Stimulated activated CD8-positive, alpha-beta memory T cell treated with anti-CD3 and anti-CD28 coated beads, Interleukin-4, amount 100 ng/mL, for 48 hours (primary cell): Measurements from ENCODE around the gene FAM118B.
"Not testable (repeated sequence)": the region's sequence is repeated elsewhere in the genome, so short reads cannot be mapped to it uniquely, and the experiment has no call there.

ENCODE experiments used
- DNase-seq: peaks from one replicate; pipeline ENCODE4 v3.0.0-alpha.2; 2020

Gene FAM118B

DNA sequence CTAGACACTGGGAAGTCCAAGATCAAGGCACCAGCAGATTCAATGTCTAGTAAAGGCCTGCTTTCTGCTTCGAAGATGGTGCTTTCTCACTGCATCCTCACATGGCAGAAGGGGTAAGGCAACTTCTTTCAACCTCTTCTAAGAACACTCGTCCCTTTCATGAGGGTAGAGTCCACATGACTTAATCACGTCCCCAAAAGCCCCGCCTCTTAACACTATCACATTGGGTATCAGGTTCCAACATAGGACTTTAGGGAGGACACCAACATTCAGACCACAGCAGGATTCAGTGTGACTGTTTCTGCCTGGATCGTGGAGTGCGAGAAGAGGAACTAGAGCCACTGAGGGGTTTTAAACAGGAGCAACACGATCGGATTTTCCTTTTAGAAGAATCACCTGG, 67.6 kb downstream of the FAM118B start:
- DNase-seq: no peak

DNA sequence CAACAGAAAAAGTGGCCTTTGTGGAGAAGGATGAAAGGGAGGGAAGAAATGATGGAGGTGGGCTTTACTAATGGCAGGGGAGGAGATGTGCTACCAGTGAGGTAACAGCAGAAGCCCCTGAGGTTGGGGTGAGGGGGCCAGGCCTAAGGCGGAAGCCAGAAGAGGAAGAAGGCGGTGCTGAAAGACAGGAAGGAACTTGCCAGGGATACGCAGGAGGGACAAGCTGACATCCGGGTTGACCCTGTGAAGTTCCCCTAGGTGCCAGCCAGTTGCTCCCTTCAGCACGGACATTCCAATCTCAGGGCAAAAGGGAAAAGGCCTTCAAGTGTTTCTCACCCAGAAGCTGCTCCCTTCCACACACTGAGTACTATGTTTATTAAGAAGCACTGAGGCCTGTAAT, 69.0 kb downstream of the FAM118B start:
- no peak for DNase-seq

DNA sequence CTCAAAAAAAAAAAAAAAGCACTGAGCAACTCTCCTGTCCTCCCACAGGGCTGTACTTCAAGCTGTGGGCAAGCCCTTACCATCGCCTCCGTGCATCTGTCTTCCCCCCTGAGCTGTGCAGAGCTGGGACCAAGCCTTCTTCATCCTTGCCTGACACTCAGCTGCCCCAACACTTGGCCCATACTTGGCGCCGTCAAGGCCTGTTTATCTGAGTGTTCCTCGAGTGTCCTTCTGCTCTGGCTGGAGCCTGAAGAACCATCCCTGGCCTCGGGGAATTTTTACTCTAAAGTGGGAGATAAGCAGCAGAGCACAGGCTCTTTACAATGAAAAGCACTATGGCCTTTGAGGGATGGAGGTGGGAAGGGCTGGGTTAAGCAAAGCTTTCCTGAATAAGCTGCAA, 69.7 kb downstream of the FAM118B start:
- DNase-seq: no peak

DNA sequence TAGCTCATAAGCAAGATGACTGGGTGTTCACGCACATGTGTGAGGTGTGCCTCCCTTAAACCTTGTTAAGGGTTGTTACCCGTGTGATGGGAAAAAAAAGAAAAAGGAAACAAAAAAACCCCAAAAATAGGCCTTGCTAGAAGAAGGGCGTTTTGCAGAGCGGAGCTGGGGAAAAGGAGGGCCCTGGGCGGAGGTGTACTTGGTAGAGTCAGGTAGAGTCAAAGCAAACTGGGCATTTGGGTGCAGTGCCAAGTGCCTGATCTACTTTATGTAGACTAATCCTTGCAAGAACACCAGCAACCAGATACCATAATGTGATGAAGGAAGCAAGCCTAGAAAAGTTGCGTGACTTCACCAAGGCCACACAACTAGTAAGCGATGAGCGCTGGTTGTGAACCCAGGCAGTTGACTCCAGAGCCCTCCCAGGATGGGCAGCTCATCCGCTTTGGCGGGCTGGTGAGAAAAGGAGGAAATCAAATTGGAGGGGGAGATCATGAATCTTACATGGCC, 70.1 kb downstream of the FAM118B start:
- no peak for DNase-seq

DNA sequence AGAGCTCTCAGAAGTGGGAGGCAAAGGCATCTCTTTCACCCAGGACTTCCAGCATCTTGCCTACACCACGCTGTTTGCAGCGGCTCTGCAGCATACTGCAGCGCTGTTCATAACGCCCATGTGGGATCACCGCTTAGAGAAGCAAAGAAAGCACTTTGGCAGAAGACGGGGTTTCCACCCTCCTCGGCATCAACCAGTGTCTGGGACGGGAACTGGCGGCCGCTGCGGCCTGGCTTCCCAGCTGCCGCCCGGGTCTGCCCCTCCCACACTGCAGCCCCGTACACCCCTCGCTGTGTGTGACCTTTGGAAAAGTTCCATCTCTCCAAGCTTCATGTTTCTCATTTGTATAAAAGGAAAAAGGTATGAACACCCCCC, 70.8 kb downstream of the FAM118B start:
- peak; percentile 43 for DNase-seq

DNA sequence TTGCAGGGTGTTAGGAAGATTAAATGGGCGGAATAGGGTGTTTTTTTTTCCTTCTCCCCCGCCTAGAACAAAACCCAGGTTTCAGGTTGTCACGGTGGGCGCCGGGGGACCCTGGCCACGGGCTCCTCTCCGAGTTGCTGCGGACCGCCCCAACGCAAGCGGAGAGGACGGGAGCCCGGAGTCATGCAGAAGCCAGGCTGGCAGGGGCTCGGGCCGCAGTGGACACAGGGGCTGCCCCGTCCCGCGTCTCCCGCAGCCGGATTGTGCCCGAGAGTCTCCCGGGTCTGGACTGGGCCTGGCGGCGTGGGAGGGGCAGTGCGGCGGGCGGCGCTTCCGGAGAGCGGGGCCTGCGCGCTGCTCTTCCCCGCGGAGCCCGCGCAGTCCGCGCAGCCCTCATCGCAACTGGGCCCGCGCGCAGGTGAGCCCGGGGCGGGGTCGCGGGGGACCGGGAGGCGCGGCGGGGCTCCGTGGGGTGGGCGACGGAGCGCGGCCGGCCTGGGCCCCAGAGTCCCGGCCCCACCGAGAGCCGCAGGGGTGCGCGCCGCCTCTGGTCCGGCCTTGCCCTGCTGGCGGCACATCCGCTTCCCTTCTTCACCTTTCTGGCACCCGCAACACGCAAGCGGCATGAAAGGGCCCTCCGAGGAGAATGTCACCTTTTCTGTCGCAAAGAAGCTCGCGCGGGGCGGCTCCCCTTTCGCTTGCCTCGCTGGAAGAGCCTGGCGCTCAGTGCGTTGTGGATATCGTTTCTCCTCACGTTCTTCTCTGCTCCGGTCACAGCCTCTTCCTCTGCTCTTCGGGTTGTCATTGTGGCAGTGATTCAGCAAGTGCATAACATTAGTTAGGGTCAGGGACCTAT, 71.4 kb downstream of the FAM118B start, which contains the start of gene TIRAP:
Gene TIRAP, plus strand, starts transcription at position 358 of the 856 bp plus-strand sequence. CDS start 7,802 bp downstream, outside the sequence.
- peak; percentile 68 for DNase-seq

DNA sequence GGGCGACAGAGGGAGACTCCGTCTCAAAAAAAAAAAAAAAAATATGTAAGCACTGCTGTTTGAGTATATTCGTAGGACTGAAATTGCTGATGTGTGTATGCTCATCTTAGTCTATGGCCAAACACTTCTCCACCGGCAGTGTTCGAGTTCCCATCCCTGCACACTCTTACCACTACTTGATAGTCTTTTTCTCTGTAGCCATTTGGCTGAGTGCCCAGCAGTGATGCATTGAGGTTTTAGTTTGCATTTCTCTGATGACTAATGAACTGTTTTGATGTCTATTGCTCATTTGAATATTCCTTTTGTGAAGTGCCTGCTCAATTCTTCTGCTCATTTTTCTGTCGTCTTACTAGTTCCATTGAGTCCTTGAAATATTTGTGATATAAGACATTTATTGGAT, 73.2 kb downstream of the FAM118B start:
- peak; percentile 94 for DNase-seq

DNA sequence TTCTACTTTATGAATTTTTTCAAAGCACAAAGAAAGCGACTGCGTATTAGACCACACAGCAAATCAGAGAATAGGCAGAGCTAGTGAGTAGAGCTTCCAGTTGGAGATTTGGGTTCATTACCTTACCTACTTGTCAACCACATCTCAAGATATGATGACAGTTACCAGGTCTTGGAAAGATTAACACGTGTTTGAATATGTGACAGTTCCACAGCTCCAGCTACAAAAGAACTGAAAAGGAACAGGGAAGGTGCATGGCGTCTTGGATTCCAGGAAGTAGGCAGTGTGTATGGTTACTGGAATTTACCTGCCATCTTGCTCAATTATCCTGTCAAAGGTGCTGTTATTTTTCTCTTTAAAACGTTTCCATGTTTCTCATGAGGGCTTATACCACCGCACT, 76.7 kb downstream of the FAM118B start:
- no peak for DNase-seq

DNA sequence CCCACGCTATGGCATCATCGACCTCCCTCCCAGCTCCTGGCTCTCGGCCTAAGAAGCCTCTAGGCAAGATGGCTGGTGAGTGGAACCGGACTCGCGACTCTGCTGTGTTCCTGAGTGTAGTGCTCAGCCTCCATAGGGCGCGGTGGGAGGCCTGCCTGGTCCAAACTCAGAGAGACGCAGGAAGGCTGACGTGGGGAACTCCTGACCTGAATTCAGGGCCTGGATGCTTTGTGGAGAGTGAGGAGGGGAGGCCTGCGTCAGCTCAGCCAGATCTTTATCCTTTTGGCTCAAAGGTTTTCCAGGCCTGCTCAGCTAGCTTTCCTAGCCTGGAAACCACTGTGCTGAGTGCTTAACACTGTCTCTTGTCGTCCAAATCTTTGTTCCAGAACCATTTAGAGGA, 79.3 kb downstream of the FAM118B start:
- no peak for DNase-seq

DNA sequence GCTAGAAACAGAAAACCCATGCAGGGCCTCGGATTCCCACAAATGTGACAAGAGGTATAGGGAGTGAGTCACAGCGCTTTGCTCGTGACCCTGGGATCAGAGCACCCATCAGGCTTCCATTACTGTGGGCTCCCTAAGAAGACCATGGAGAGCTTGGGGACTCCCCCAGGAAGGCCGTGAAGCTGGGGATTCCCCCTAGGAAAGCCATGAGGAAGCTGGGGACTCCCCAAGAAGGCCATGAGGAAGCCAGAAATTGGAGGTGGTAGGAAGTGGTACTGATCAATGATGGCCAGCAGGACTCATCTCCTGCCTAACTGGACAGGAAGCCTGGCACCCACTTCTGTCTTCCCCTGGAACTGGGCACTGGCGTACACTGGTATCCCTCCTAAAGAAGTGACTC, 82.1 kb downstream of the FAM118B start:
- DNase-seq: no peak

DNA sequence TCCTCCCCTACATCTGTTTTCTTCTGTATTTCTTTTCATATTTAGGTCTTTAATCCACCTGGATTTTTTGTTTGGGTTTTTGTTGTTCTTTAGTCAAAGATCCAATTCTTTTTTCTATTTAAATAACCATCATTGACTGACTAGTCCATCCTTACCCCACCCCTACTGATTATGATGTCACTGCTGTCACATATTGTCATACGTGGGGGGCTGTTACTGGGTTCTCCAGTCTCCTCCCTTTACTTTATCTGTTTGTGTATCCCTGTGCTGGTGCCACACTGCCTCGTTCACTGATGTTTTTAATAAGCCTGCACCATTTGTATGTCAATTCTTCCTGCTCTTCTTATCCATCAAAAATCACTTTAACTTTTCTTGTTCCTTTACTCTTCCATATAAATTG, 85.4 kb downstream of the FAM118B start:
- DNase-seq: no peak

DNA sequence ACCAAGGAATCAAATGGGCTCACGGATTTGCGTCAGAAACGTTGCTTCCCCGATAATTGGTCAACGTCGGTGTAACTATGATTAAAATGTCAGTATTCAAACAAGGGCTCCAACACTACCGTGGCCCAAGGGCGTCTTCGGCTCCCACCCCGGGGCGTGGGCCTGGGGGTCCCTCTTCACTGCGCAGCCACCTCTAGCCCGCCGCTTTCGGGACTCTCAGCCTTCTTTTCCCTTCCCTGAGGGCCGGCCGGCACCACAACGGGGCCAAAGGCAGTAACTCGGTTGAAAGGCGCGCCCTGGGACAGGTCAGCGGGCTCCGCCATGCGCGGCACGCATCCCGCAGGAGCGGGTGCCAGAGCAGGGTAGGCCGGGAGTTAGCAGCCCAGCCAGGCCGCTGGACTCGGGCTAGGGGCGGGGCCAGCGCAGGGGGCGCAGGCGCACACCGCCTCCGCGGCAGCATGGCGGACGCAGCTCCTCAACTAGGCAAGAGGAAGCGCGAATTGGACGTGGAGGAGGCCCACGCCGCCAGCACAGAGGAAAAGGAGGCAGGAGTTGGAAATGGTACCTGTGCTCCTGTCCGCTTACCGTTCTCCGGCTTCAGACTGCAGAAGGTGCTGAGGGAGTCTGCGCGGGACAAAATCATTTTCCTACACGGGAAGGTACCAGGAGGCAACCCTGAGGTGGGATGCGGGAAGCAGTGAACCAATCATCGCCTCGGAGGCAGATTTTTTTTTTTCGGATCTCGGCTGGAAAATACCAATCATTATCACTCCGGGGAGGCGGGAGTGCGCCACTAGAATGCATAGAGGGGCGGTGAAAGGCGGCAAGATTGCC, 92.3 kb downstream of the FAM118B start, which contains the start of gene DCPS:
Gene DCPS, plus strand, starts transcription at position 438 of the 834 bp plus-strand sequence. Its CDS starts 21 bp downstream, at position 459.
- peak; percentile 90 for DNase-seq

DNA sequence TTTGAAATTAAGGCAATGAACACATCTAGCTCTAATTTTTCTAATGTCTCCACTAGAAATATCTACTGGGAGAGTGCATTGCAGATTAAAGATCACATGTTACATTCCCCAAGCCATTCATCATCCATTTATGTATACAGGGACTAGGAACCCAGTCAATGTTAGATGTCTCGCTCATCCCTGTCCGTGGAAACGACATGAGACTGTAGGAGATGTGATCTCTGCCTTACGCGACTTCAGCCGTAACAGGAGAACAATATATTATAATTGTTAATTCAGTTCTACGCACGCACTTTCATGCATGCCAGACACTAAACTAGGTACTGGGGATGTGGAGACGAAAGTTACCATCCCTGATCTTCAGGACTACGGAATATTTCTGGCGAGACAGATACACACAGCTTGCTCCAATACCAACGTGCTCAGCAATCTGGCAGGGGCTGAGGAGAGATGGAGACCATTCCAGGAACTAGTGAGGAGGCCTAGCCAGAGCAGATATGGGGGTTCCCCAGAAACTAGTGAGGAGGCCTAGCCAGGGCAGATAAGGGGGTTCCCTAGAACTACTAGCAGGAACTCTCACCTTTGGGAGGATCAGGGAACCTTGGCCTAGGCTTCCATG, 93.0 kb downstream of the FAM118B start:
- no peak for DNase-seq

DNA sequence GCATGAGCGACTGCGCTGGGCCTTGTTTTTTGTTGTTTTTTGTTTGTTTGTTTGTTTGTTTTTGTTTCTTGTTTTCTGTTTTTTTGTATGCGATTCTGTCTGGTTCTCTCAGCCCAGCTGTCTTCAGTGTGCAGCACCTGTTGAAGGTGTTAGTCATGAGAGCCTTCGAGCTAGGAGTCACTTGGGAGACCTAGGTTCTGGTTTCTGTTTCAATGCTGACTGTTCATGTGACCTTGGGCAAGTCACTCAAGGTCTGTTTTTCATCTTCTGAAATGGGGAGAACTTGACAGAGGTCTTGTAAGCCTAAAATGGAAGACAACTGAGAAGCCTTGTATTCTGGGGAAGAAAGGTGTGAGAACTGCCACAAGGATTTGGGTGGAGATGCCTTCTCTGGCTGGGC, 94.1 kb downstream of the FAM118B start:
- DNase-seq: no peak

DNA sequence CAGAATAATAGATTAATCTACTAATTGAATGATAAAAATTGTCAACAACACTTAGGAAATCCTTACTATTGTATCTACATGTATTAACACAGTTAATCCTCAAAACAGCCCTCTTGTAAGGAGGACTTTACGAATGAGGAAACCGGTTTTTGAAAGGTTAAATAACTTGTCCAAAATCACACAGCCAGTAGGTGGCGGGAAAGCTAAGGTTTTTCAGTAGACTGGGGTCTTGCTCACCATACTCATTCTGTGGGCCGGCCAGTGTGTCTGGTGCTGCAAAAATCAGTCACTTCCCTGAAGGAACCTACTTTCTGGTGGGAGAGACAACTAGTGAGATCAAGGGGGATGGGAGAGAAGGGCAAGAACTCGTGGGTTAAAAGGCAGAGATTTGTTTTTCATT, 96.1 kb downstream of the FAM118B start:
- no peak for DNase-seq

DNA sequence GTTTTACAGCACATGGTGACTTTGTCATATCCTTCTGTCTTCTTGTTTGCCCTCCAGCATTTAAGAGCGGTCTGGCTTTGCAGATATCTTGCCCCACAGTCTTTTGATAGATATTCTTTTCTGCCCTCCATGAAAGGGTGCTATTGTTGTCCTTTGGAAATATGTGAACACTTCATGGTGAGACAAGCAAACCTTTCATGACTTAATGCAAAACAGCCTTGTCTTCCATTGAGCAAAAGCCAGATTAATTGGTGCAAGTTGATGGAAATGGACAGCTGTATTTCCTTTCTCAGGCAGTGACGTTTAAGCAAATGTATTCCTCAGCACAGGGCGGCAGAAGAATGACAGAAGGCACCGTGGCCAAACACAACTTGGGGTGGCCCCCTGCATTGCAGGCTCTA, 96.7 kb downstream of the FAM118B start:
- DNase-seq: no peak

DNA sequence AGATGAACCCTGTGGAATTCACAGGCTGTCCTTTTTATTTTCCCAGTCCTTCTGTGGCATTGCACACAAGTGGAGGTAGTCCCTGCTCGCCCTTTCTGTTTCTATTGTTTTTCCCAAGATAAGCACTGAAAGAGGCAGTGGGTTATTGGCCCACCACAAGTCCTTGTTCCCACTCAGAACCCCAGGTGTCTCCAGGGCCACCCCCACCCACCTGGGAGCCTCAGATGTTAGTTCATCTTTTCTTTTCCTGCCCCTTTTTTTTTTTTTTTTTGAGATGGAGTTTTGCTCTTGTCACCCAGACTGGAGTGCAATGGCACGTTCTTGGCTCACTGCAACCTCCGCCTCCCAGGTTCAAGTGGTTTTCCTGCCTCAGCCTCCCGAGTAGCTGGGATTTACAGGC, 97.2 kb downstream of the FAM118B start:
- DNase-seq: not testable (repeated sequence)

DNA sequence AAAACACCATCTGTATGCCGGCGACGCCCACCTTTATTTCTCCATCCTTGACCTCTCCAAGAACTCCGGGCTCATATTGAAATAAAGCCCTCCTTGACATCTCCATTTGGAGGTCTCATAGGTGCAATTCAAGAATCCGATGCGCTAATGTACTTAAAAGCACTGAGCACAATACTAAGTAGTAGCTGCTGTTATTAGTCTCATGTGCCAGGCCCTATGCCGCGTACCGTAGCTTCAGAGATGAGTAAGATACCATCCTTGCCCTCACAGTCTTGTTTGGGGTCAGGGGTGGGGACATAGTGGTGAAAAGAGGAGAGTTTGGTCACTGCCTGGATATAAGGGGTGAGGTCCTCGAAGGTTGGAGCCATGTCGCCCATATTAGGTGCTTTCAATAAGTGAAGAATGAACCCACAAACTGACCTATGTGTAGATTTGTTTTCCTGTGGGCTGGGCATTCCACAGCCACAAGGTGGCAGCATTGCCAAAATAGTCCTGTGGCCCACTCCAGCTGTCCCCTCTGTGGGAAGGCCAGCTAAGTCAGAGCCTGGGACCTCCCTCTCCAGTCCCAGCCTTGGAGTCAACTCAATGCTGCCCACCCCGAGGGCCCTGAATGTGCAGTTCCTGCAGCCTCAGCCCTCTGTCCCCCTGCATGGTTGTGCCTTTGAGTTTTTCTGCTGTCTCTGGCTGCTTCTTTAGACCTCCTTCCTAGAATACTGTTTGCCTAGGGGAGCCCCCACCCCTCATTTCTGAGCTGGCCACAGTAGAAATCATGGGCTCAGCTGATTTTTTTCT, 98.8 kb downstream of the FAM118B start:
- DNase-seq: peak; percentile 77

DNA sequence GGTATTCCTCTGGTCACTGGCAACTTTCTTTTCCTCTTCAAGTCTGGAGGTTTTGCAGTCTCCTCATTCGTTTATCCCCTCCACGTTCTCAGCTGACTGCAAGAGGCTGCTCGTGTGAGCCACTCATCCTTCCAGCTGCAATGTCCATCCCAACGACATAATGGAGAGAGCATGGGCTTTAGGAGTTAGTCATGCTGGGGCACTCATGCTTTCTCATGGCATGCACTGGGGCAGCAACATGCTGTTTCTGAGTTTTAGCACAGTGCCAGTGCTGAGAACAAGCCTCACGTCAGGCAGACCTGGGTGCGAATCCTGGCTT, 99.4 kb downstream of the FAM118B start:
- DNase-seq: no peak

DNA sequence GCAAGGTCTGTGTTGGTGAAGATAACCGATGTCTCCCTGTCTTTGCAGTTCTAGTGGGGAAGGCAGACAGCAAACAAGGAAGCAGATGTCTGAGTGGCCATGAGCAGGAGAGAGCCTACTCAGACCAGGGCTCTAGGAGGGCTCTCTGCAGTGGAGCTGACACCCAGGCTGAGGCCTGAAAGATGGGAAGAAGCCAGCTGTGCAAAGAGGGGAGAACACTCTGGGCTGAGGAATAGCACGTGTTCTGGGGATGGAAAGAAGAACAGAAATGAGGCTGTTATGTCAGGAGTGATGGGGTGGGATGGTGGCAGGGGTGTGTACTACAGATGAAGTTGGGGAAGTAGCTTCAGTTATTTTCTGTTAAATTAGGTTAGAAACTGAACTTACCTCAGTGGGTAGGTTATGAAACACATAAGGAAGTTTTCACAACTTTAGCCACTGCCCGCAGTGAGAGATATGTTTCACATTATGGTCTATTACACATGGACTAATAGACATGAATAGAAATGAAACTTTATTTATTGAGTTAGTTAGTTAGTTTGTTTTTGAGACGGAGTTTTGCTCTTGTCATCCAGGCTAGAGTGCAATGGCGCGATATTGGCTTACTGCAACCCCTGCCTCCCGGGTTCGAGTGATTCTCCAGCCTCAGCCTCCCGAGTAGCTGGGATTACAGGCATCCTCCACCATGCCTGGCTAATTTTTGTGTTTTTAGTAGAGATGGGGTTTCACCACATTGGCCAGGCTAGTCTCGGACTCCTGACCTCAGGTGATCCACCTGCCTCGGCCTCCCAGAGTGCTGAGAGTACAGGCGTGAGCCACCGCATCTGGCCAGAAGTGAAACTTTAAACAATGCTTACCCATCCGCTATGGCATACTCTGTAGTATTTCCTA, 100.1 kb downstream of the FAM118B start:
- no peak for DNase-seq
